Upper lobe of right lung (tissue), 1 donor: ENCODE data around the gene EEF1AKMT1. TPM values are rescaled to one million over a fixed set of nuclear protein-coding genes. Genes with fewer than 3 reads are reported as not detected.

ENCODE experiments used
- ATAC-seq: fragments of 200-7000 bp; cut with Tn5 transposase; one replicate; pipeline ENCODE4 v1.9.1; 2020; ENCODE audit warnings: mild to moderate bottlenecking, moderate library complexity
- DNase-seq: peaks from one replicate; pipeline ENCODE4 v3.0.0-alpha.2; 2020
- H3K27ac ChIP-seq: fragments of 200-600 bp; one replicate; pipeline ENCODE4 v1.8.0; 2022
- H3K27me3 ChIP-seq: fragments of 200-600 bp; one replicate; pipeline ENCODE4 v1.8.0; 2022; ENCODE audit warnings: mild to moderate bottlenecking
- H3K36me3 ChIP-seq: fragments of 200-600 bp; one replicate; pipeline ENCODE4 v1.8.0; 2022
- H3K4me1 ChIP-seq: fragments of 200-600 bp; one replicate; pipeline ENCODE4 v1.8.0; 2022
- H3K4me3 ChIP-seq: fragments of 200-600 bp; one replicate; pipeline ENCODE4 v1.8.0; 2022; ENCODE audit warnings: mild to moderate bottlenecking
- H3K9me3 ChIP-seq: fragments of 200-600 bp; one replicate; pipeline ENCODE4 v1.8.0; 2022
- intact Hi-C: fragments of 100-400 bp; cut with DNase I; formaldehyde crosslinking; loops from one replicate; pipeline ENCODE4 v1.11.0; 2022
- total RNA-seq: library from RNA; stranded (reverse); fragmentation: NEBNext Ultra II Directional; extraction: Animal tissue kit (Norgen Biotek cat#: 25700); gene quantifications from one replicate; pipeline ENCODE4 v1.2.1, GENCODE V29; 2021
- TF ChIP-seq, protein P1 (sequence below): fragments of 200-600 bp; IDR thresholded peaks from one replicate; pipeline ENCODE4 v1.8.0; 2022; ENCODE audit warnings: antibody characterized with exemption
- donor health status: DM: no; HTN: yes; CAD: no; lungs with severe emphysema.

Gene EEF1AKMT1
- total RNA-seq, 1 donor from 2014 or later: 8.9 TPM

DNA sequence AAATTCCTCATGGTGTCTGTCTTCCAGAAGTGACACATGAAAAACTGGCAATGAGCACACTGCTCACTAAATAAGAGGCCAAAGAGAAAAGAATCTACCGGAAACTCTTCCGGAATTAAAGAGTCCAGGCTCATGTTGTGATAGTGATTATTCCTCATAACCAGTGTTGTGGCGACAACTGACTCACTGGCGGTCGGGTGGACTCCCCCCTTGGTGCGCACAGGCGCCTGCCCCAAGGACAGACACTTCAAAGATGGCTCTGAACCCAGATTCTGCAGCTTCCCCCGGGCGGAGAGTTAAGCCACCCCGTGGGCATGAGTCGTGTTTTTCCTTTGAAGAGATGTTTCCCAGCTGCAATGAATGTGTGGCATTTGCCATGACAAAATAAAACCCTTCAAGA, 60.0 kb downstream of the EEF1AKMT1 start:
- Histone ChIP-seq H3K4me1 (peaks cover 3% of the 10 kb centered on the region), H3K4me3 (no peak overlapping the region), H3K27me3 (no peaks in the 10 kb centered on the region), H3K27ac (peak overlapping the region; percentile 6), H3K9me3 (no peaks in the 10 kb centered on the region), H3K36me3 (no peaks in the 10 kb centered on the region)
- intact Hi-C loops: loop anchor here (5.0 kb wide), 1 partner anchor 209 kb away; no protein-coding TSS in a partner anchor
- no peak for DNase-seq
- TF ChIP-seq, protein P1, sequence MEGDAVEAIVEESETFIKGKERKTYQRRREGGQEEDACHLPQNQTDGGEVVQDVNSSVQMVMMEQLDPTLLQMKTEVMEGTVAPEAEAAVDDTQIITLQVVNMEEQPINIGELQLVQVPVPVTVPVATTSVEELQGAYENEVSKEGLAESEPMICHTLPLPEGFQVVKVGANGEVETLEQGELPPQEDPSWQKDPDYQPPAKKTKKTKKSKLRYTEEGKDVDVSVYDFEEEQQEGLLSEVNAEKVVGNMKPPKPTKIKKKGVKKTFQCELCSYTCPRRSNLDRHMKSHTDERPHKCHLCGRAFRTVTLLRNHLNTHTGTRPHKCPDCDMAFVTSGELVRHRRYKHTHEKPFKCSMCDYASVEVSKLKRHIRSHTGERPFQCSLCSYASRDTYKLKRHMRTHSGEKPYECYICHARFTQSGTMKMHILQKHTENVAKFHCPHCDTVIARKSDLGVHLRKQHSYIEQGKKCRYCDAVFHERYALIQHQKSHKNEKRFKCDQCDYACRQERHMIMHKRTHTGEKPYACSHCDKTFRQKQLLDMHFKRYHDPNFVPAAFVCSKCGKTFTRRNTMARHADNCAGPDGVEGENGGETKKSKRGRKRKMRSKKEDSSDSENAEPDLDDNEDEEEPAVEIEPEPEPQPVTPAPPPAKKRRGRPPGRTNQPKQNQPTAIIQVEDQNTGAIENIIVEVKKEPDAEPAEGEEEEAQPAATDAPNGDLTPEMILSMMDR: no peak
- no peak for ATAC-seq

DNA sequence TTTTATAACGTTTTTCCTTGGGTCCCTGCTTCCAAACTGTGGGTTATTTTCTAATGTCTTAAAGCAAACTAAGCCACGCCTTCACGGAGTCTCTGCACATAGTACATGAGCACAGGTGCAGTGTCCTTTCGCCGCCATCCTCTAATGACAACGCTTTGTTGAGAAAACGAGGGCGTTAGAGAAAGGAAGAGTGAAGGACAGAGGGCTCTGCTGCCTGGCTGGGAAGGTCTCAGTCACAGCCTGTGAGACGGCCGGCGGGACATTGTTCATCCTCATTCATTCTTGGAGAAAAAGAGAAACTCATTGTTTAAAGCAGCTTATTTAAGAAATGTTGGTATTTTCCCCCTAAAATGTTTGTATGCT, 60.8 kb downstream of the EEF1AKMT1 start:
- DNase-seq (no peak), ATAC-seq (no peak)
- Histone ChIP-seq H3K4me3 (peak overlapping the region; percentile 23), H3K27me3 (no peaks in the 10 kb centered on the region), H3K36me3 (no peaks in the 10 kb centered on the region), H3K4me1 (peaks cover 3% of the 10 kb centered on the region), H3K9me3 (no peaks in the 10 kb centered on the region), H3K27ac (no peak overlapping the region)
- TF ChIP-seq, protein P1: no peak
- intact Hi-C loops: loop anchor here (5.0 kb wide), 1 partner anchor 209 kb away; no protein-coding TSS in a partner anchor

DNA sequence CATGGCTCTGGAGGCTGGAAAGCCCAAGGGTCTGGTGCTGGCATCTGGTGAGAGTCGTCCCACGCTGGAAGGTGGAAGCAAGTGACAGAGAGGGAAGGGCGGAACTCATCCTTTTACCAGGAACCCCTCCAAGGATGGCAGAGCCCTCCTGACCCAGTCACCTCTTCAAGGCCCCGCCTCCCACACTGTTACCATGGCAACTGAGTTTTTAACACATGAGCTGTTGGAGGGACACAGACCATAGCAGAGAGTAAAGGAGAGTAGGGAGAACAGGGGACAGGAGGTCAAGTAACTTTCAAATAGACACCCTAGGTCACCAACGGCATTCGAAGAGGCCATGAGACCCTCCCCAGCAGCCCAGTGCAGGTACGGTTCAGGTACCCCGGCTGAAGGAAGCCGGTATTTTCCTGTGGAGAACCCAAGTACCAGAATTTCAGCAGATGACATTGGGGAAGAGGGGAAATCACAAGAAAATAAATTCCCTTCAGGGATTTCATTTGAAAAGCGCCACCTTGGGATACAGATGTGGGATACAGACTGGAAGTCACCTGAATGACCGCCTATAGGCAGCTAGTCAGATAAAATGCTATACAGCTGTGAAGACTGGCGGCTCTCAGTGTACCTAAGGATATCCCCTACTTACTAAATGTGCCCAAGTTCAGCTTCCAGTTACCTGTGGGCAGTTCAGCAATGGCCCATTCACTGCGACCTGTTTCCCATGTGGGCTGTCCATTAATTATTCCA, 62.3 kb downstream of the EEF1AKMT1 start:
- DNase-seq (no peak), ATAC-seq (no peak)
- Histone ChIP-seq H3K27me3 (no peaks in the 10 kb centered on the region), H3K9me3 (no peaks in the 10 kb centered on the region), H3K27ac (no peak overlapping the region), H3K4me3 (no peak overlapping the region), H3K36me3 (no peaks in the 10 kb centered on the region), H3K4me1 (peaks cover 3% of the 10 kb centered on the region)
- intact Hi-C loops: loop anchor here (5.0 kb wide), 1 partner anchor 211 kb away; no protein-coding TSS in a partner anchor
- TF ChIP-seq, protein P1: no peak

DNA sequence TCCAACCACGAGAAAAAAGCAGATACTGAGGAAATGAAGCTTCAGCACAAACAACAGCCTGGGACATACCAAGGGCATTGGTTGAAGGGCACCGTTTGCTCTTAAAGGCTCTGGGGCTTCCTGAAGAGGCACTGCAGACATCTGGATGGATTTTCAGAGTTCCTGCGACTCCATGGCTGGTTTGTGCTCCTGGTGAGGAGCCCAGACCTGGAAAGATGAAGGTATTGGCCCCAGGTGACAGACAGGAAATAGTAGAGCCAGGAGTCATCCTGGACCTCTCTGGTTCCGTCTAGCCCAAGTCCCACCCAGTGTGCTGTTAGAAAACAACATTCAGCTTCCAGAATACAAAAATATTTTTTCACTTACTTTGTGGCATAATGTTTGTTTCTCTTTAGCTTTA, 64.0 kb downstream of the EEF1AKMT1 start:
- H3K4me1 ChIP-seq: peaks cover 3% of the 10 kb centered on the region
- no peaks in the 10 kb centered on the region for H3K36me3 ChIP-seq
- DNase-seq: no peak
- no peaks in the 10 kb centered on the region for H3K27me3 ChIP-seq
- no peaks in the 10 kb centered on the region for H3K9me3 ChIP-seq
- TF ChIP-seq, protein P1: no peak
- ATAC-seq: no peak
- H3K27ac ChIP-seq: no peak overlapping the region
- H3K4me3 ChIP-seq: no peak overlapping the region
- intact Hi-C loops: loop anchor here (5.0 kb wide), 1 partner anchor 213 kb away; no protein-coding TSS in a partner anchor

DNA sequence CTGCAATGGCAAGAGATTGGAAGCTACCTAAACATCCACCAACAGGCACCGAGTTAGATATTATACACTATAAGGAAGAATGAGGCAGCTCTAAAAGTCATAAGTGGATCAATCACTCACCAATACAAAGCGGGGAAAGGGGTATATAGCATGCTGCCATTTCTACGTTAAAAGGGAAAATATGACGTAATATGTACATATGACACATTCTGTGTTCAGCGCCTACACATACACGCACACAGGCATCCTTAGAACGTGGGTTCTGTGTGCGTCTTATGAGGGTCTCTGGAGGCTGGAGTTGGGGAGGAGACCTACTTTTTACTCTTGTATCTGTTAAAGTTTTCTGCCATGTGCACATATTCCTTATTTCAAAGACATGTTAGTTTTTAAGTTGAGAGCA, 64.4 kb downstream of the EEF1AKMT1 start:
- Histone ChIP-seq H3K4me3 (no peak overlapping the region), H3K4me1 (peaks cover 3% of the 10 kb centered on the region), H3K27me3 (no peaks in the 10 kb centered on the region), H3K9me3 (no peaks in the 10 kb centered on the region), H3K27ac (no peak overlapping the region), H3K36me3 (no peaks in the 10 kb centered on the region)
- DNase-seq (no peak), ATAC-seq (no peak)
- TF ChIP-seq, protein P1: no peak
- intact Hi-C loops: no loop called here
